H1 (cell line): ENCODE measurements around the gene PJVK.

Experiments used
- ATF3 ChIP-seq: IDR thresholded peaks from 2 replicates; pipeline ENCODE4 v1.6.1; 2011; ENCODE audit warnings: low read depth, mild to moderate bottlenecking, low read length; ENCODE audit not compliant: insufficient read depth
- CEBPB ChIP-seq: IDR thresholded peaks from 2 replicates; pipeline ENCODE4 v1.6.1; 2012; ENCODE audit warnings: low read depth, low read length
- CHD2 ChIP-seq: IDR thresholded peaks from 2 replicates; pipeline ENCODE4 v1.6.1; 2012; ENCODE audit warnings: low read length, improper control_type of control experiment
- CTCF ChIP-seq, 3 experiments: IDR thresholded peaks; 1 replicate in 2 of 3; 2 replicates in 1 of 3; pipeline versions ENCODE4 v1.5.1 to v1.6.1; 2011; ENCODE audit warnings: low read length in 3 of 3, mild to moderate bottlenecking in 3 of 3, inconsistent platforms in 2 of 3, low read depth in 1 of 3, moderate library complexity in 1 of 3; ENCODE audit not compliant: insufficient read depth in 1 of 3; ENCODE audit errors: control extremely low read depth in 1 of 3
- EP300 ChIP-seq, 2 experiments: IDR thresholded peaks; 1 replicate in 1 of 2; 2 replicates in 1 of 2; pipeline ENCODE4 v1.6.1; 2011 to 2012; ENCODE audit warnings: low read depth in 2 of 2, low read length in 2 of 2, mild to moderate bottlenecking in 2 of 2, borderline replicate concordance in 1 of 2, inconsistent platforms in 1 of 2, moderate library complexity in 1 of 2
- EZH2 ChIP-seq: fragments of 200-600 bp; sonication (generic); IDR thresholded peaks from 2 replicates; pipeline ENCODE4 v1.7.1; 2012; ENCODE audit warnings: low read depth, mild to moderate bottlenecking, moderate library complexity, low read length, inconsistent platforms; ENCODE audit not compliant: severe bottlenecking
- GABPA ChIP-seq: IDR thresholded peaks from 2 replicates; pipeline ENCODE4 v1.6.1; 2011; ENCODE audit warnings: mild to moderate bottlenecking, low read length, moderate library complexity, borderline replicate concordance; ENCODE audit not compliant: insufficient read depth
- HDAC6 ChIP-seq: IDR thresholded peaks from one replicate; pipeline ENCODE4 v1.7.1; 2012; ENCODE audit warnings: low read depth, mild to moderate bottlenecking, inconsistent platforms, low read length, moderate library complexity
- MAFK ChIP-seq: IDR thresholded peaks from 2 replicates; pipeline ENCODE4 v1.6.1; 2012; ENCODE audit warnings: low read depth, mild to moderate bottlenecking, improper control_type of control experiment, low read length
- MAX ChIP-seq: IDR thresholded peaks from 2 replicates; pipeline ENCODE4 v1.6.1; 2012; ENCODE audit warnings: inconsistent platforms
- NRF1 ChIP-seq: IDR thresholded peaks from 2 replicates; pipeline ENCODE4 v1.6.1; 2011; ENCODE audit warnings: mild to moderate bottlenecking, low read depth, low read length, improper control_type of control experiment
- SIN3A ChIP-seq, 2 experiments: IDR thresholded peaks in 1 of 2; conservative IDR thresholded peaks in 1 of 2; 2 replicates each; pipeline ENCODE4 v1.6.1; 2011 to 2012; ENCODE audit warnings: low read length in 2 of 2, improper control_type of control experiment in 1 of 2, low read depth in 1 of 2, mild to moderate bottlenecking in 1 of 2
- ZNF274 ChIP-seq: IDR thresholded peaks from 2 replicates; pipeline ENCODE4 v1.7.0; 2012; ENCODE audit warnings: low read length, borderline replicate concordance; ENCODE audit errors: extremely low read depth

- TF ChIP-seq MAFK (no peak), CTCF (IDR thresholded peaks at IDR 0.05; ENCODE audit: control extremely low read depth in 1 of 3, insufficient read depth in 1 of 3, low read depth in 1 of 3, low read length in 3 of 3) (peak; percentile 64 to 80 (median 72)), EP300 (IDR thresholded peaks at IDR 0.05; ENCODE audit: borderline replicate concordance in 1 of 2, low read depth in 2 of 2, low read length in 2 of 2) (no peak), ZNF274 (no peak), EZH2 (no peak), GABPA (no peak), MAX (peak; percentile 68), CHD2 (no peak), HDAC6 (no peak), NRF1 (no peak), ATF3 (no peak), CEBPB (0 out of 2 replicates have a peak, but pooled peaks have one; percentile 1), SIN3A (conservative IDR thresholded peaks at IDR 0.05 in 1 of 2, IDR thresholded peaks at IDR 0.05 in 1 of 2; ENCODE audit: low read depth in 1 of 2, low read length in 2 of 2) (peak in 1 of 2 experiments; percentile 43; a peak in 1 of 4 replicates)
These were observed 27.5 kb downstream of the PJVK start, which contains the start of gene FKBP7 for GRCh38 chr2:178478439-178479274.
